NCI-H748 treated with DMSO at 0.1 percent for 48 hours (cell line): ENCODE measurements around the gene LXN.
"Not testable (repeated sequence)": the region's sequence is repeated elsewhere in the genome, so short reads cannot be mapped to it uniquely, and the experiment has no call there.

Experiments used
- DNase-seq: peaks from one replicate; lab custom pipeline; 2025; lab: John Stamatoyannopoulos, UW

Gene LXN

GRCh38 chr3:158672215-158673176 is at the start of gene LXN:
TSS of gene LXN (minus strand) at chr3:158672648. CDS start at chr3:158672478, 170 bp downstream.
- DNase-seq, result no peak

- no peak for DNase-seq
These were observed 49.7 kb upstream of the LXN start for GRCh38 chr3:158722108-158722507.

- no peak for DNase-seq
These were observed 46.2 kb upstream of the LXN start for GRCh38 chr3:158718490-158719170.

- no peak for DNase-seq
These were observed 45.1 kb upstream of the LXN start for GRCh38 chr3:158717576-158717975.

- no peak for DNase-seq
These were observed 40.6 kb upstream of the LXN start for GRCh38 chr3:158713094-158713499.

GRCh38 chr3:158712443-158712842 is 40.0 kb upstream of the LXN start:
- no peak for DNase-seq

- DNase-seq, result no peak
These were observed 39.4 kb upstream of the LXN start for GRCh38 chr3:158711886-158712285.

- DNase-seq, result no peak
These were observed 38.2 kb upstream of the LXN start for GRCh38 chr3:158710601-158711000.

- no peak for DNase-seq
These were observed 37.2 kb upstream of the LXN start for GRCh38 chr3:158709666-158710083.

- no peak for DNase-seq
These were observed 31.1 kb upstream of the LXN start for GRCh38 chr3:158703566-158703965.

- DNase-seq, result no peak
These were observed 30.5 kb upstream of the LXN start for GRCh38 chr3:158702815-158703481.

- no peak for DNase-seq
These were observed 29.1 kb upstream of the LXN start for GRCh38 chr3:158701420-158702065.

GRCh38 chr3:158700559-158700958 is 28.1 kb upstream of the LXN start:
- no peak for DNase-seq

GRCh38 chr3:158696618-158697017 is 24.2 kb upstream of the LXN start:
- no peak for DNase-seq

GRCh38 chr3:158693866-158694456 is 21.5 kb upstream of the LXN start:
- DNase-seq, result not testable (repeated sequence)

GRCh38 chr3:158685159-158685558 is 12.7 kb upstream of the LXN start:
- no peak for DNase-seq

- no peak for DNase-seq
These were observed 10.9 kb upstream of the LXN start for GRCh38 chr3:158683230-158683962.

GRCh38 chr3:158680861-158681260 is 8.4 kb upstream of the LXN start:
- no peak for DNase-seq

GRCh38 chr3:158679547-158680000 is 7.1 kb upstream of the LXN start:
- DNase-seq, result no peak

- DNase-seq, result no peak
These were observed 6.2 kb upstream of the LXN start for GRCh38 chr3:158678687-158679086.

- no peak for DNase-seq
These were observed 630 bp downstream of the LXN start for GRCh38 chr3:158671821-158672214.
